Left colon (tissue), 2 donors: ENCODE results near the gene GOLGA8O. TPM values are rescaled to one million over a fixed set of nuclear protein-coding genes. Genes with fewer than 3 reads are reported as not detected.
"Not testable (repeated sequence)": the region's sequence is repeated elsewhere in the genome, so short reads cannot be mapped to it uniquely, and the experiment has no call there.

Source experiments
- ATAC-seq: fragments of 200-7000 bp; cut with Tn5 transposase; one replicate; pipeline ENCODE4 v1.9.1; 2020; ENCODE audit warnings: mild to moderate bottlenecking, moderate library complexity
- DNase-seq, 2 donors: peaks; one replicate each; pipeline ENCODE4 v3.0.0-alpha.2; 2020
- intact Hi-C, 2 donors: fragments of 100-400 bp; cut with DNase I in 1 of 2; cut with micrococcal nuclease in 1 of 2; formaldehyde crosslinking; loops; one replicate each; pipeline versions ENCODE4 v1.11.2 to v1.14.0; 2022; cut with DNase I, micrococcal nuclease
- long read RNA-seq: library from polyadenylated mRNA; unstranded; transcript quantifications from one replicate; pipeline ENCODE4 v2.0.0, GENCODE V29; 2021
- total RNA-seq, 2 donors: library from RNA; stranded (reverse); fragmentation: NEBNext Ultra II Directional; extraction: Animal tissue kit (Norgen Biotek cat#: 25700); gene quantifications; one replicate each; pipeline ENCODE4 v1.2.1, GENCODE V29; 2021
- donor health status: DM: no; HTN: no; CAD: no.
- donor health status: DM: yes; HTN: yes; CAD: no.

GOLGA8O gene, protein sequence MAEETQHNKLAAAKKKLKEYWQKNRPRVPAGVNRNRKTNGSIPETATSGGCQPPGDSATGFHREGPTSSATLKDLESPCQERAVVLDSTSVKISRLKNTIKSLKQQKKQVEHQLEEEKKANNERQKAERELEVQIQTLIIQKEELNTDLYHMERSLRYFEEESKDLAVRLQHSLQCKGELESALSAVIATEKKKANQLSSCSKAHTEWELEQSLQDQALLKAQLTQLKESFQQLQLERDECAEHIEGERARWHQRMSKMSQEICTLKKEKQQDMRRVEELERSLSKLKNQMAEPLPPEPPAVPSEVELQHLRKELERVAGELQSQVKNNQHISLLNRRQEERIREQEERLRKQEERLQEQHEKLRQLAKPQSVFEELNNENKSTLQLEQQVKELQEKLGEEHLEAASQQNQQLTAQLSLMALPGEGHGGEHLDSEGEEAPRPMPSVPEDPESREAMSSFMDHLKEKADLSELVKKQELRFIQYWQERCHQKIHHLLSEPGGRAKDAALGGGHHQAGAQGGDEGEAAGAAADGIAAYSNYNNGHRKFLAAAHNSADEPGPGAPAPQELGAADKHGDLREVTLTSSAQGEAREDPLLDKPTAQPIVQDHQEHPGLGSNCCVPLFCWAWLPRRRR
- total RNA-seq = under 1 TPM; 0.39 to 0.85 TPM
- long read RNA-seq = 0 reads

DNA sequence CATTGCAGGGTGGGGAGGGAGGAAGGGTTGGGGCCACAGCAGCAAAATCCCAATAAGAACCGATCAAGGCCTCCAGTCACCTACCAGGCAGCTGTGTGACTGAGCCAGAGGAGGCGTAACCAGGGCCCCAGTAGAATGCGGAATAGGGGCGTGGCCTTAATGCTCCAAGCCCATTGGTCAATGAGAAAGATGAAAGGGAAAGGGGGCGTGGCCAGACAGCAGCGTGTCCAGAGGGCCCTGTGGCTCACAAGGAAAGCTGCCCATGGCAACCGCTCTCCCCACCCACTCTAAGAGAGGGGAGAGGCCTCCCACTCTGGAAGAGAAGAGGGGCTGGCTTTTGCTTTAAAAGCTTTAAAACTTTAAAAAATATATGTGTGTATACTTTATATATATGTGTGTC is at the start of gene GOLGA8O:
GOLGA8O (minus strand) TSS at position 101 of the 400 bp plus-strand sequence; CDS start at position 3, 98 bp downstream.
- ATAC-seq, DNase-seq, intact Hi-C loops: not testable (repeated sequence)

DNA sequence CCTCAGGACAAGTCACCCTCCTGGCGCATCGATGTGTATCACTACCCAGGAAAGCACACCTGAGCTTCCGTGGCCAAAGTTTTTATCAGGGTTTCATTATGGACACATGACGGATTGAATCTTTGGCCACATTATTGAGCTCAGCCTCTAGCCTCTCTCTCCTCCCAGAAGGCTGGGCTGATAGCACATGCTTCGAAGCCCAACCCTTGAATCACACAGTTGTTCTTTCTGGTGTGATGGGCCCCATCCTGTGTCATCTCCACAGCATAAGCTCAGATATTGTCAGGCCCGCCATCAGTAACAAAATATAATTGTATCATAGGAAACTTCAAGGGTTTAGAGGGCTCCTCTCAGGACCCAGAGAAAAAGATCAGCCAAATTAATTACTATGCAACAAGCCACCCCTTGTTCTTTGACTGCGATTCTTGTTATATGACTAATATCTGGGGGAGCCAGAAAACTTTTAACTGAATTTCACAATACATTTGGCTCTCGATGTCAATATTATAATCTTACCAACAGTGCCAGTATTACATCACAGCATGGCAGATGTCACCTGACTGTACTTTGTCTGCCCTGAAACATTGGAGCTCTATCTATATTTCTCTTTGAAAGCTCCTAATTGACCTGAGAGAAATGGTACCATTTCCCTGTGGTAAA is 48.8 kb upstream of the GOLGA8O start:
- intact Hi-C loops, DNase-seq, ATAC-seq: not testable (repeated sequence)

DNA sequence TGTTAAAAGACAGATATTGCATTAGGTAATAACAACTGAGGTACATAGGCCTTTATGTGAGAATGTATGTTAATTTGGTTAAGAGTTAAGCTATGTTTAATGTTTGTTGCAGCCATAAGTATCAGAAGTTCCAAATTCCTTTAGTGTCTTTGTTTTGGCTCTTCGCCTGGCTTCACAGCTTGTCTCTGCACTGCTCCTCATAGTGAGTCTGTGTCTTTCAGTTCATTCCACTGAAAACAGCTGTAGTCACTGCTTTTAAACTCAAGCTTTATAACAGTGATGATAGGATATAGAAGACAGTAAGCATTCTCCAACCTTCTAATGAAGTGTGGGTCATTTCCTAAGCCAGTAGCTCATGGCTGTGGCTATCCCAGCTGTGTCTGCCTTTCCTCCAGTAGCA is 47.5 kb upstream of the GOLGA8O start:
- intact Hi-C loops, DNase-seq: not testable (repeated sequence)
- ATAC-seq = peak; percentile 66

DNA sequence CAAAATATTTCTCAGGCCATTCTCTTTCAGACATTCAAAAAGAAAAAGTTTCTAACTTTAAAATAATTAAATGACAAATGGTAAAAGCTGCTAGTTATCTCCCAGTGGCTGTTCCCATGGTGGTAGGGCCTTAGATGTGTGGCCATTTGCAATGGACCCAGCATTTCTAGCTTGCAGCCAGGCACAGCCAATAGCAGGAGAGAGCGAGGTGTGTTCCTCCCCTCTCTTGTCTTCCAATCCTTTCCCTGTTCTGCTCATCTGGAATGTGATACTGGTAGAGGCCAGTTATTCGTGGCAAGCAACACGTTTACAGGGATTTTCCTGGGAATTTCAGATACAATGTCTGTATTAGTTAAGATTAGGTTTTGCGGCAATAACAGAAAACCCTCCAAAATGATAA is 37.3 kb upstream of the GOLGA8O start:
- ATAC-seq, intact Hi-C loops, DNase-seq: not testable (repeated sequence)

DNA sequence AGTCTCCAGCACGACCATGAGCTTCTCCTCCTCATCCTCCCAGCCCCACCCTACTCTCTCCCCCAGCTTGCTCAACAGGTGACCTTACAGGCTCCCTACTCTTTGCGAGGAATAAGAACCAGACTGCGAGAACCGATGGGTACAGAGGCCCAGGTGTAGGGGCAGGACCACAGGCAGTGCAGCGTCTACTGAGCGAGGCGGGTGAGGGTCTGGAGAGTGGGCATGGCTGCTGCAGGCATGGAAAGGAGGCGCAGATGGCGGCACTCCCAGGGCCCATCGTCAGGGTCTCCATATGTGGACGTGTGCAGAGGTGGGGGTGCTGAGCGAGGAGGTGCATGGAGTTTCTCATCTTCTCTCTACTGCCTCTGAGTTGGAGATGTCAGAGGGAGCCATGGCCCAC is 31.0 kb upstream of the GOLGA8O start:
- intact Hi-C loops, DNase-seq, ATAC-seq: not testable (repeated sequence)

DNA sequence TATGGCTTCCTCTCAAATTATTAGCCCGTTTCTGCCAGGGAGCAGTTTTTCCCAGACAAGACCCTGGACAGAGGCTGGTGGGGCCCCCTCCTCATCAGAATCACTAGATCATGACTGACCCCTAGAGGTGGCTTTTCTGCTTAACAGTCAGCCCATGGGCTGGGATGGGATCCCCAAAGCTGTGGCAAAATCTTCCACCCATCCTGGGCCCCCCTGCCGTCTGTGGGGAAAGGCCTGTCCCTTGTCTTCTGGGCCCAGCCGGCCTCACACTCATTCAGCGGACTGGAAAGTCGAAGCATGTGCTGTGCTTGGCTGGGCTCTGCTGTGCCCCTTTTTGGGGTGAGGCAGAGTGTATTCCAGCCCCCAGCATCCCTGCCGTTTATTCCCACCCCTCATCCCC is 27.9 kb upstream of the GOLGA8O start:
- ATAC-seq, intact Hi-C loops, DNase-seq: not testable (repeated sequence)

DNA sequence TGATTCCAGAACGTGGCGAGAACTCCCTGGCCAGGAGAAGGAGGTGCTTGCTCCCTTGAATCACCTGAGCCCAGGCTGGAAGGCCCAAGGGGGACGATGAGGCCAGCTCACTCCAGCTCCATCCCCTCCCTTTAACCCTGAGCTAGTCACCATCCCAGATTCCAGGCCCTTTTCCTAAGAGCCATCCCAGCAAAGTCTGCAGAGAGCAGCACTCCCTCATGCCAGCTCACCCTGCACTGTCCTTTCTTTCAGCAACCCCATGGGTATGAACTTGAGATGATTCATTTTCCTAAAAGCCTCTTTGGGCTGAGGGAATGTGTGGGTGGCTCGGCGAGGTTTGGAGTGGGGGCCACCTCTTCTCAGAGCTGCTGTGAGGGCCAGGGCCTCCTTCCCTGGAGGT is 26.2 kb upstream of the GOLGA8O start:
- DNase-seq, ATAC-seq, intact Hi-C loops: not testable (repeated sequence)

DNA sequence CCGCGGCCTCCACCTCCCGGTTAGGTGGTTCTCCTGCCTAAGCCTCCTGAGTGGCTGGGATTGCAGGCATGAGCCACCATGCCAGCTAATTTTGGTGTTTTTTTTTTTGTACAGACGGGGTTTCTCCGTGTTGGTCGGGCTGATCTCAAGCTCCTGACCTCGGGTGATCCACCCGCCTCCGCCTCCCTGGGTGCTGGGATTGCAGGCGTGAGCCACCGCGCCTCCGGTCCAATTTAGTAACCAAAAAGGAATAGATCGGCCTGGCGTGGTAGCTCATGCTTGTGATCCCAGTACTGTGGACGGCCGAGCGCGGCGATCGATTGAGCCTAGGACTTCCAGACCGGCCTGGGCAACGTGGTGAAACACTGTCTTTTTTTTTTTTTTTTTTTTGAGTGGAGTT is 12.6 kb upstream of the GOLGA8O start:
- DNase-seq, ATAC-seq, intact Hi-C loops: not testable (repeated sequence)

DNA sequence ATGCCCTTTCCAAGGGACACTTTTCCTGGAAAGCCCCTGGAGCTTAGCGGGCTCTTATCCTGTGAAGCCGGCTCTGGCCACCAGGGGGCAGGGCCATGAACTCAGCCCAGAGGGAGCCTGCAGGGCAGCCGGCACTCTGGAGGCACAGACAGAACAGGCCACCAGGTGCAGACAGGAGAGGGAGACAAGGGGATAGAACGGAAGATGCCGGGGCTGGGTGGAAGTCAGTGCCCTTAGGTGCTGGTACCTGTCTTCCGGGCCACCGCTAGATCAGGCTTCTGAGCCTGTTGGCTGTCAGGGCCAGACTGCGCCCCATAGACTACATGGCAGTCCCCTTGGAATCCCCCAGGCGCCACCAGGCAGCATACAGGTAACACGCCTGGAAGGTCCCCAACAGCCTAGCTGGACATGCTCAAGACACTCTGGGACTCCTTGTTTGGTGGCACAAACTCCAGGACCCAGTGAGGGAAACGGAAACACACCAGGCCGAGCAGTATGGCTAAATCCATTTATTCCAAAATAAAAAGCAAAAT is 14.9 kb downstream of the GOLGA8O start:
- intact Hi-C loops, DNase-seq: not testable (repeated sequence)
- peak; percentile 61 for ATAC-seq

DNA sequence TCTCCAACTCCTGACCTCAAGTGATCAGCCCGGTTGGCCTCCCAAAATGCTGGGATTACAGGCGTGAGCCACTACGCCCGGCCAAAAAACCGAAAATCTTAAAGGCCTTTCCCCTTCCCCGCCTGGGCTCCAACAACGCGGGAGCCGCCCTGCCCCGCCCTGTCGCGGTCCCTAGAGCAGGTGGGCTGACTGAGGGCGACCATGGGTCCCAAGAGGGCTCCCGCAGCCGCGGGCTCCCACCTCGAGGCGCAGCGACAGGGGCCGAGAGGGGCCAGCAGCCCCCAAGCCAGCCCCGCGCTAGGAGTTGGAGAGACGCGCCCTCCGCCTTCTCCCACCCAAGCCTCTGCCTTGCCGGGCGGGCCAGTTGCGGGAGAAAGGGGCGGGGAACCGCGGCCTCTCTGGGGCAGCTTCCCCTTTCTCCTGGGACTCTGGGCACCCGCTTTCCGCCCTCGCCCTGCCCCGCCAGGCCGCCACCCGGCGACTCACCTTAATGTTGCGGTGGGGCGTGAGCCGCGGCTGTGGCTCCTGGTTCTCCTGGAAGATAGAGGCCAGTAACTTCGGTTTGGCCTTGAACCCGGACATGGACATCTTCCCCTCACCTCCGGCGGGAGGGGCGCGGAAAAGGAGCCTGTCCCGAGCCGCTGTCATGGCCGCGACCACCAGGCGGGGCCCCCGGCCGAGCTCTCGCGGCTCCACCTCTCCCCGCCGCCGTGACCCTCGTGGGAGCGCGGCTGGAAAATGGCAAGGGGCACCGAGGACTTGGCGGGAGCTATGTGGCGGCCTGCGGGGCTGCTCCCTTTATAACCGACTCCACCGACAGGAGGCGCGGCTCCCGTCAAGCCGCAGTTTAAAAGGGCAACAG is 21.1 kb downstream of the GOLGA8O start:
- peak; percentile 80 for ATAC-seq
- DNase-seq, intact Hi-C loops: not testable (repeated sequence)

DNA sequence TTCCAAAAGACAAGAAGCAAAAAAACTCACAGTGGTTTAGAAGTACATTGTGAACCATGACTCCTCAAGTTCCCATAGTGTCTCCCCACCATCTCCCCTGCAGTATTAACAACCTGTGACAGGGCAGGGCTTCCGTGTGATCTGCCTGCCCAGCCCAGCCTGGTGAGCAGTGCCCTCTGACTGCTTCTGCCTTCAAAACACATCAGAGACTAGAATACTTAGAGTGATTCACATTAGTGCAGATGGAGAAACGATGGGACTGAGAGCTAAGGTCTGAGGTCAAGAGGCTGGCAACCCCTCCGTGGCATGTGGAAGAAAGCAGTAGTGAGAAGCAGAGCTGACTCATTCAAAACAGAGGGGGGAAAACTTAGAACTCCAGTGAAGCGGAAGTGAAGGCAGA is 27.8 kb downstream of the GOLGA8O start:
- DNase-seq, intact Hi-C loops, ATAC-seq: not testable (repeated sequence)

DNA sequence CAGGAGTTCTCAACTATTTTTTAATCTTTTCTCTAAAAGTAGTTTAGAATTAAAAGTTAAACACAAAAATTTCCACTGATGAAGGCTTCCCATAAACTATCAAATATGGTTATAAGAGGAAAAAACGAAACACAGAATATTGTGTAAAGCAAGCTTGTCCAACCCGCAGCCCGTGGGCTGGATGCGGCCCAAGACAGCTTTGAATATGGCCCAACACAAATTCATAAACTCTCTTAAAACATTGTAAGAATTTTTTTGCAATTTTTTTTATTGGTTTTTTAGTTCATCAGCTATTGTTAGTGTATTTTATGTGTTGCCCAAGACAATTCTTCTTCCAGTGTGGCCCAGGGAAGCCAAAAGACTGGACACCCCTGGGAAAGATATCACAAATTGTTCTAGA is 28.9 kb downstream of the GOLGA8O start:
- DNase-seq, intact Hi-C loops, ATAC-seq: not testable (repeated sequence)

DNA sequence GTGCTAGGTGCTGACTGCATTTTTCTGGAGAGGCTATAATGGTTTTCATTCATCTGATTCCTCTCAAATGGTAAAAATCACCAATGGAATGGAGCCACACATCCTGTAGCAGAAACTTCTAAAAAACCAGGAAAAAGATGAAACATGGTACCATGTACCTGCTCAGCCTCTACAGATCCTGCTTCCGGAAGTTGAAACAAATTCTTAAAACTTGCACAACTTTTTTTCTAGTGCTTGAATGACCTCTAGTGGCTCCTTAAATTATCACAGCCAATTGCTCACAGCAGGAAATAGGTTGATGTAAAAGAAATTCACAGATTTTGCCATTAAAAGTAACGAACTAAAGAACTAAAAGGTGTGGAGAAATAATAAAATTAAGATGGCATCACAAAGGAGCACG is 47.5 kb downstream of the GOLGA8O start:
- ATAC-seq, intact Hi-C loops, DNase-seq: not testable (repeated sequence)

DNA sequence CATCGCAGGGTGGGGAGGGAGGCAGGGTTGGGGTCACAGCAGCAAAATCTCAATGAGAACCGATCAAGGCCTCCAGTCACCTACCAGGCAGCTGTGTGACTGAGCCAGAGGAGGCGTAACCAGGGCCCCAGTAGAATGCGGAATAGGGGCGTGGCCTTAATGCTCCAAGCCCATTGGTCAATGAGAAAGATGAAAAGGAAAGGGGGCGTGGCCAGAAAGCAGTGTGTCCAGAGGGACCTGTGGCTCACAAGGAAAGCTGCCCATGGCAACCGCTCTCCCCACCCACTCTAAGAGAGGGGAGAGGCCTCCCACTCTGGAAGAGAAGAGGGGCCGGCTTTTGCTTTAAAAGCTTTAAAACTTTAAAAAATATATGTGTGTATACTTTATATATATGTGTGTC is 52.2 kb downstream of the GOLGA8O start, which contains the start of gene GOLGA8K:
GOLGA8K (minus strand) TSS at position 101 of the 400 bp plus-strand sequence; CDS start at position 3, 98 bp downstream.
- DNase-seq, intact Hi-C loops: not testable (repeated sequence)

DNA sequence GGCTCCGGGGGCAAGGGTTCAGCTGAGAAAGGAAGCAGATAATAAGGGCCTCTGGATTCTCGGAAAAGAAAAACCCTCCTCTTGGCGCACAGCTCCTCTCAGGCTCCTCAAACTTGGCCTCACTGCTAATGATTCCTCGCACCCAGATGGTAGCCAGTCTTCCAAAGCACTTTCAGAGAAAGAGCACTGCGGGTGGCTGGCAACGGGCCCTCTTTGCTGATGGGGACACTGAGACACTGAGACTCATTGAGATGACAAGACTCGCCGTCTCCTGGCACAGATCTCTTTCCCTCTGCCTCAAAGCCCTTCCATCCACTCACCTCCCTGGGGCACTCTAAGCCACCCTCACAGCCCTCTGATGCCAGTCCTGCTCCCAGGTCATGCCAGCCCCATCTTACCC is 58.9 kb downstream of the GOLGA8O start:
- DNase-seq, ATAC-seq, intact Hi-C loops: not testable (repeated sequence)

More for the DNA sequence above, 52.2 kb downstream of the GOLGA8O start, which contains the start of gene GOLGA8K:
- ATAC-seq = not testable (repeated sequence)
